ENCODE results near the gene PFKFB2. TPM values are rescaled to one million over a fixed set of nuclear protein-coding genes. Genes with fewer than 3 reads are reported as not detected.
A peak's percentile ranks its signal among the peaks of the same experiment; 100 is the strongest.

PFKFB2 gene
- polyA plus RNA-seq (9.3 and 9.8 TPM in 2 replicates), polyA minus RNA-seq (11.9 and 13.1 TPM in 2 replicates)

DNA sequence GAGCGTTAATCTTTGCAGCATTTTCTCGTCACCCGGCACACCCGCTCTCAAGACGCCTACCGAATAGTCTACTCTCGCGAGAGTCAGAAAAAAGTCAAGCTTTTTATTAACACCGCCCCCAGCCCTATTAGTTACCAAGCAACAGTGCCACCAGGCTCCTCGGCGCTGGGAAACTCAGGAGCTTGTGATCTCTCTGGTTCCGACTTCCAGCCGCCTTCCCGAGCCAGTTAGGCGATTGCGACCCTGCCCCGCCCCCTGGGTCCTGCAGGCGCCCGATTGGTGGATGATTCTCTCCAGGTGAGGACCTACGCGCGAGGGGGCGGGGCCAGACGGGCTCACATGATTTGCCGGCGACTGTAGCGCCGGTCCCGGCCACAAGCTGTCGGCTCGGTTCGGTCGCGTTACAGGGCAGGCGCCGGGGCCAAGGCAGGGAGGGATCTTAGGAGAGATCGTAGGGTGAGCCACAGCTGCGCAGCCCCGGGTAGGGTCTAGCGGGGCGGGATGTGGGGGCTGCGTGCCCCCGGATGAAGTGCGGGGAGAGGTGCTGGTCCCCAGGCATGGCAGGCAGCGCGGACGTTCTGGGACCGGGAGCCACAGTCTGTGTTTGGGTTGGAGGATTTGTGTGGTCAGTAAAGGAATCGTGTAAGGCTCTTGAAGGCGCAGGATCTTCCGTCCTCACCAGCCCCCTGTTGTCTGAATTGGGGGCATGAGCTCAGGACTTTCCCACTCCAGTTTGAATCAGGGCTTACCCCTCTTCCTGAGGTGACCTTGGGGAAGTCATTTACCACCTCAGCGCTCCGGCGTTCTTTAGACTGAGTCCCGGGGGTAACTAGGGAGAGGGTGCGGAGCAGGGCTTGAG lies at the start of gene PFKFB2:
Gene PFKFB2 (plus strand): TSS at position 365 of the 859 bp plus-strand sequence. CDS start 1,443 bp downstream, outside the sequence.
- no peaks in the 10 kb centered on the region for H3K36me3 ChIP-seq (ENCODE audit: insufficient read depth, low read length)
- peak within 1 kb of the TSS; percentile 78 for H3K9ac ChIP-seq (ENCODE audit: low read length)
- peak within 1 kb of the TSS; percentile 72 for H3K4me2 ChIP-seq (ENCODE audit: low read length)
- no peaks in the 10 kb centered on the region for H3K9me2 ChIP-seq (ENCODE audit: insufficient read depth, low read length)
- peak within 1 kb of the TSS; percentile 77 for H3K27ac ChIP-seq (ENCODE audit: low read length)
- peaks cover 3% of the 10 kb centered on the region for H3F3A ChIP-seq (ENCODE audit: insufficient read depth, low read length, poor library complexity, severe bottlenecking)
- H3K79me2 ChIP-seq (replicated peaks; ENCODE audit: insufficient read depth, low read length): peaks cover 15% of the 10 kb centered on the region
- TF ChIP-seq POLR2AphosphoS5 (IDR thresholded peaks at IDR 0.05) (peak; percentile 80), SMC3 (conservative IDR thresholded peaks at IDR 0.05; ENCODE audit: poor library complexity) (peak; percentile 48), RAD21 (conservative IDR thresholded peaks at IDR 0.05) (no peak), EP300 (conservative IDR thresholded peaks at IDR 0.05; ENCODE audit: poor library complexity, severe bottlenecking) (peak; percentile 49), EZH2 (IDR thresholded peaks at IDR 0.05; ENCODE audit: borderline replicate concordance, insufficient read depth, low read length, poor library complexity, severe bottlenecking) (no peak), TAF1 (IDR thresholded peaks at IDR 0.05; ENCODE audit: low read depth) (peak; percentile 74), MXI1 (conservative IDR thresholded peaks at IDR 0.05; ENCODE audit: poor library complexity, severe bottlenecking) (peak; percentile 73)
- TF ChIP-seq, protein P1, sequence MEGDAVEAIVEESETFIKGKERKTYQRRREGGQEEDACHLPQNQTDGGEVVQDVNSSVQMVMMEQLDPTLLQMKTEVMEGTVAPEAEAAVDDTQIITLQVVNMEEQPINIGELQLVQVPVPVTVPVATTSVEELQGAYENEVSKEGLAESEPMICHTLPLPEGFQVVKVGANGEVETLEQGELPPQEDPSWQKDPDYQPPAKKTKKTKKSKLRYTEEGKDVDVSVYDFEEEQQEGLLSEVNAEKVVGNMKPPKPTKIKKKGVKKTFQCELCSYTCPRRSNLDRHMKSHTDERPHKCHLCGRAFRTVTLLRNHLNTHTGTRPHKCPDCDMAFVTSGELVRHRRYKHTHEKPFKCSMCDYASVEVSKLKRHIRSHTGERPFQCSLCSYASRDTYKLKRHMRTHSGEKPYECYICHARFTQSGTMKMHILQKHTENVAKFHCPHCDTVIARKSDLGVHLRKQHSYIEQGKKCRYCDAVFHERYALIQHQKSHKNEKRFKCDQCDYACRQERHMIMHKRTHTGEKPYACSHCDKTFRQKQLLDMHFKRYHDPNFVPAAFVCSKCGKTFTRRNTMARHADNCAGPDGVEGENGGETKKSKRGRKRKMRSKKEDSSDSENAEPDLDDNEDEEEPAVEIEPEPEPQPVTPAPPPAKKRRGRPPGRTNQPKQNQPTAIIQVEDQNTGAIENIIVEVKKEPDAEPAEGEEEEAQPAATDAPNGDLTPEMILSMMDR (IDR thresholded peaks at IDR 0.05; ENCODE audit: poor library complexity, severe bottlenecking): peak; percentile 65
- TF ChIP-seq, protein P2, sequence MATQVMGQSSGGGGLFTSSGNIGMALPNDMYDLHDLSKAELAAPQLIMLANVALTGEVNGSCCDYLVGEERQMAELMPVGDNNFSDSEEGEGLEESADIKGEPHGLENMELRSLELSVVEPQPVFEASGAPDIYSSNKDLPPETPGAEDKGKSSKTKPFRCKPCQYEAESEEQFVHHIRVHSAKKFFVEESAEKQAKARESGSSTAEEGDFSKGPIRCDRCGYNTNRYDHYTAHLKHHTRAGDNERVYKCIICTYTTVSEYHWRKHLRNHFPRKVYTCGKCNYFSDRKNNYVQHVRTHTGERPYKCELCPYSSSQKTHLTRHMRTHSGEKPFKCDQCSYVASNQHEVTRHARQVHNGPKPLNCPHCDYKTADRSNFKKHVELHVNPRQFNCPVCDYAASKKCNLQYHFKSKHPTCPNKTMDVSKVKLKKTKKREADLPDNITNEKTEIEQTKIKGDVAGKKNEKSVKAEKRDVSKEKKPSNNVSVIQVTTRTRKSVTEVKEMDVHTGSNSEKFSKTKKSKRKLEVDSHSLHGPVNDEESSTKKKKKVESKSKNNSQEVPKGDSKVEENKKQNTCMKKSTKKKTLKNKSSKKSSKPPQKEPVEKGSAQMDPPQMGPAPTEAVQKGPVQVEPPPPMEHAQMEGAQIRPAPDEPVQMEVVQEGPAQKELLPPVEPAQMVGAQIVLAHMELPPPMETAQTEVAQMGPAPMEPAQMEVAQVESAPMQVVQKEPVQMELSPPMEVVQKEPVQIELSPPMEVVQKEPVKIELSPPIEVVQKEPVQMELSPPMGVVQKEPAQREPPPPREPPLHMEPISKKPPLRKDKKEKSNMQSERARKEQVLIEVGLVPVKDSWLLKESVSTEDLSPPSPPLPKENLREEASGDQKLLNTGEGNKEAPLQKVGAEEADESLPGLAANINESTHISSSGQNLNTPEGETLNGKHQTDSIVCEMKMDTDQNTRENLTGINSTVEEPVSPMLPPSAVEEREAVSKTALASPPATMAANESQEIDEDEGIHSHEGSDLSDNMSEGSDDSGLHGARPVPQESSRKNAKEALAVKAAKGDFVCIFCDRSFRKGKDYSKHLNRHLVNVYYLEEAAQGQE (IDR thresholded peaks at IDR 0.05; ENCODE audit: borderline replicate concordance): peak; percentile 50
- peak within 1 kb of the TSS; percentile 89 for H3K4me3 ChIP-seq (ENCODE audit: low read length)
- no peaks in the 10 kb centered on the region for H4K20me1 ChIP-seq (ENCODE audit: insufficient read depth)
- no peaks in the 10 kb centered on the region for H3K27me3 ChIP-seq (ENCODE audit: insufficient read depth, low read depth, low read length)
- H3K9me3 ChIP-seq (ENCODE audit: low read length): no peaks in the 10 kb centered on the region
- H2AFZ ChIP-seq (ENCODE audit: low read depth, low read length): peak within 1 kb of the TSS; percentile 86

DNA sequence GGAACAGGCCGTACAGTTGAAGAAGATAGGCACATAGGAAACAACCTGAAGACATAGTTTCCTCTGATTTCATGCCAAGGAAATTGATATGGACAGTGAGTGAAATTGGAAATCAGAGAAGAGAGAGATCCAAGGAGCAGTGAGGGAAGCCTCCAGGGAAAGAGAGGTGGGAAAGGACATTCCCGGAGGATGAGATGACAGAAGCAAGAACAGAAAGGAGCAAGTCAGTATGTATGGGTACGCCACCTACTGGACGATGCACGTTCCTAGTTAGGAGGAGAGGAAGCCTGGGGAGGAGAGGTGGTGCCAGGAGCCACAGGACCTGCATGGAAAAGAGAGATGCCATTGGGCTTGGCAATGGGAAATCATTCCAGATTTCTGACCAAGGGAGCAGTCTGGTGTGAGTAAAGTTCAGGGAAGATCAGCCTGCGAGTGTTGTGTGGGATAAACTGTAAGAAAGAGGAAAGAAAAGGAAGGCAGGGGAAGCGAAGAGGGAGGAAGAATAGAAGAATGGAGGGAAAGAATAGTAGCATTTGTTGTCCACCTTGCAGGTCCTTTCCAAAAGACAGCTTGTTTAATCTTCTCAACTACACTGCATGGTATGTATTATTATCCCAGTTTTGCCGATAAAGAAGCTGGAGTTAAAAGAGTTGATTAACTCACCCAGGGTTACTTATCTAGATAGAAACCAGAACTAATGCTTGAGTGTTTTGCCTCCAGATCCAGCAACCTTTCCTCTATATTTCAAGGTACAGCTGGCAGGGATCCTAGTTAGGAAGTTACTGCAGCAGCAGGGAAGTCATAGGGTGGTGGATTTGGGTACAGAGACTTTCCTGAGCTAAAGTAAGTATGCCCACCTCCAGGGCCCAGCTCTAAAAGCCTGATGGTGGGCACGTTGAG lies 47.9 kb upstream of the PFKFB2 start:
- Histone ChIP-seq H3K9me3 (ENCODE audit: low read length) (no peaks in the 10 kb centered on the region), H3K9ac (ENCODE audit: low read length) (no peak overlapping the region), H3K4me3 (ENCODE audit: low read length) (no peak overlapping the region), H3K9me2 (ENCODE audit: insufficient read depth, low read length) (no peaks in the 10 kb centered on the region), H2AFZ (ENCODE audit: low read depth, low read length) (no peak overlapping the region), H3K4me2 (ENCODE audit: low read length) (no peak overlapping the region), H4K20me1 (ENCODE audit: insufficient read depth) (no peaks in the 10 kb centered on the region), H3K27me3 (ENCODE audit: insufficient read depth, low read depth, low read length) (no peaks in the 10 kb centered on the region), H3K27ac (ENCODE audit: low read length) (no peak overlapping the region), H3F3A (ENCODE audit: insufficient read depth, low read length, poor library complexity, severe bottlenecking) (no peaks in the 10 kb centered on the region), H3K36me3 (ENCODE audit: insufficient read depth, low read length) (no peaks in the 10 kb centered on the region), H3K79me2 (replicated peaks; ENCODE audit: insufficient read depth, low read length) (no peaks in the 10 kb centered on the region)
- TF ChIP-seq MXI1 (conservative IDR thresholded peaks at IDR 0.05; ENCODE audit: poor library complexity, severe bottlenecking) (no peak), SMC3 (conservative IDR thresholded peaks at IDR 0.05; ENCODE audit: poor library complexity) (no peak), RAD21 (conservative IDR thresholded peaks at IDR 0.05) (no peak), EZH2 (IDR thresholded peaks at IDR 0.05; ENCODE audit: borderline replicate concordance, insufficient read depth, low read length, poor library complexity, severe bottlenecking) (no peak), EP300 (conservative IDR thresholded peaks at IDR 0.05; ENCODE audit: poor library complexity, severe bottlenecking) (no peak), POLR2AphosphoS5 (IDR thresholded peaks at IDR 0.05) (no peak), TAF1 (IDR thresholded peaks at IDR 0.05; ENCODE audit: low read depth) (no peak)
- TF ChIP-seq, protein P2 (IDR thresholded peaks at IDR 0.05; ENCODE audit: borderline replicate concordance): no peak
- TF ChIP-seq, protein P1 (IDR thresholded peaks at IDR 0.05; ENCODE audit: poor library complexity, severe bottlenecking): no peak
